NCI-H1694 treated with DMSO at 0.1 percent for 48 hours (cell line): ENCODE data around the gene JAML.

Experiments
- DNase-seq: peaks from one replicate; lab custom pipeline; 2025; lab: John Stamatoyannopoulos, UW

Gene JAML

GRCh38 chr11:118167253-118167652 is 57.6 kb downstream of the JAML start:
- no peak for DNase-seq

DNA sequence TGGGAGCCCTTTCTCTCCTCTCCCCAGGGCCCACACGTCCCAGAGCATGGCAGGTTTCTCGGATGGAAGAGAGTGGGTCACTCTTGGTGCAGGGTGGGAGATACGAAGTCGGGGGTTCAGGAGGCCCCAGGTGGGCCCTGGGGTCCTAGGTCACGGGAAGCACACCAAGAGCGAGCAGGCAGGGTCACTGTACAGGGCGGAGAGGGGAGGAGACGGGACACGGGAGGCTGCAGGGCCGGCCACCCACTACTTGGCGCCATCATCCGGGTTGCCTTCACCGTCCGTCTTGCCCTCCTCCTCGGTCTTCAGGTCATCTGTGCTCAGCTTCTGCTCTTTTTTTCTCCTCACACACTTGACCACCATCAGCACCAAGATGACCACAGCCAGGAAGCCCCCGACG is 58.2 kb downstream of the JAML start:
- DNase-seq: no peak

GRCh38 chr11:118164885-118165284 is 59.9 kb downstream of the JAML start:
- no peak for DNase-seq

DNA sequence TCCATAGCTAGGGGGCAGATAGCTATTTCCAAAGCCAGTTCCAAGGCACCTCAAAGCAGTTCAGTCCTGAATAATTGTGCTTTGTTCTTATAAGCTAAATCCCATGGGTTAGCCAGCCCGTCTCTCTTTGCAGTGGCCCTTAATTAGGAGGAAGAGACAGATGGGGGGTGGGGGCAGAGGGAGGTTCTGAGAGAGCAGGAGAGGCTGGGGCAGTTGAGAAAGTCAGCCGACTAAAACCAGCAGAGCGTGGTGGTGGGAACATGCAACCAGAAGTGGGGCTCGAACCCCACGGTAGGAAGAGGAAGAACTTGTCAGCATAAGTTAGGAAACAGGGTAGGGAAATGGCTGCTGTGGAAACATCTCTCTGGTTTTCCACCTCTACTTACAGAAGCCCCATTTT is 61.3 kb downstream of the JAML start:
- no peak for DNase-seq

- DNase-seq: no peak
Observed at GRCh38 chr11:118162846-118163245, 62.0 kb downstream of the JAML start.

GRCh38 chr11:118161786-118162185 is 63.0 kb downstream of the JAML start:
- no peak for DNase-seq

DNA sequence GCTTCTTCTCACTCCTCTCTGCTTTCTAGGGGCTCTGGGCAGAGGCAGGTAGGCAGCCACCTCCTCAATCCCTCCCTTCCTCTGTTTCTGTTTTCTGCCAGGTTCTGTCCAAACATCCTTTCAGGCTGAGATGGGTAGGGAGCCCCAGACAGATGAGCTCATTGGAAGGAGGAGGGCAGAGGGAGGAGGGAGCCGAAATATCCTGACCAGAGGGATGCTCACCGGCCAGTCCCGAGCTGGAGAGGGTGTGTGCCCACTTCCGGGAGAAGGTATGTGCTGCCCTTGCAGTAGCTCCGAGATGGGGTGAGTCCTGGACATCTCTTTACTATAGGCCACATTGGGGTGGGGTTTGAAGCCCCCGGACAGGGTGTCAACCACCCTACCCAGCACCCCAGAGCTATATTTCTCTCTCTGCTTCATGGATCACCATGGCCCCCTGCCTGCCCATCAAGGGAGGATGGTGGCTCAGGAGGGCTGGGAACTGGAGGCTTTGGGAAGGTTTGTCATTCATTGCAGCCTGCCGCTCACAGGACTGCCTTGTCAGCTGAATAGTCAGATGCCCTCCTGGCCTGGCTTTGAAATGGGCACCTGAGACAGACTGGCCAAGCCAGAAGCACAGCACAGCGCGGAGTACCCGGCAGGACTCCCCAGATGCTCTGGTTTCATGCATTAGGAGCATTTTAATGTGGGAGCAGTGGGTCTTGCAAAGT is 67.5 kb downstream of the JAML start:
- DNase-seq: no peak

GRCh38 chr11:118156531-118157185 is 68.2 kb downstream of the JAML start:
- no peak for DNase-seq

- no peak for DNase-seq
Observed at GRCh38 chr11:118155776-118156530, 68.9 kb downstream of the JAML start.

DNA sequence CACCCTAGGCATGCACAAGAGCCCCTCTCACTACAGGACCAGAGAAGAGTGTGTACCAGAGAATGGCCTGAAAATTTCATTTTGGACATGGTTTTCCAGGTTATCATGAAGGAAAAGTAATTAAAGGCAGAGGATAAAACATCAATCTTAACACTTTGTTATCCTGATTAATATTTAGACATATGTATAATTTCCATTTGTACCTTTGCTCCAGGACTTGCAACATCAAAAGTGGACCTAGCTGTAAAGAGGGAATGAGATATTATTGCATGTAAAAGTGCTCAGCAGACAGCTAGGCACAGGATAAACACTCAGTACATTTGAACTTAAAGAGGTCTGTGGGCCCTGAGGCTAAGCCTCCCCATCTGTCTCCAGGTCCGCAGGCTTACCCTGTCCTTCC is 70.2 kb downstream of the JAML start:
- DNase-seq: no peak

DNA sequence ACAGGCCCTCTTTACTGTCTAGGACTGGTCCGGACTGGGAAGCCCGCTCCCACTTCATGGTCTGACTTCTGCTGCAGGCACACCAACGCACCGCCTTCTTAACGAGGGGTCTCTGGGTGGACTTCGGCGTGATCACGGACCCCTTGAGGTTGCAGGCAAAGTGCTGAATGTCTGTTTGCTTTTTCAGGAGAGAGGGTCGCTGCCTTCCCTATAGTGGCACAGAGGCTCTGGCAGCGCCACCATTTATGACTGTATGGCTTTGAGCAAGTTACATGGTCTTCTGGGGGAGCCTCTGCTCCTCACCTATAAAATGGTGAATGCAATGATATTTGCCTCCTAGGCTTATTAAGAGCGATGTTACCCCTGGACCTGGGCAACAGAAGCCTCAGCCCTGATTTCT is 70.8 kb downstream of the JAML start:
- no peak for DNase-seq

DNA sequence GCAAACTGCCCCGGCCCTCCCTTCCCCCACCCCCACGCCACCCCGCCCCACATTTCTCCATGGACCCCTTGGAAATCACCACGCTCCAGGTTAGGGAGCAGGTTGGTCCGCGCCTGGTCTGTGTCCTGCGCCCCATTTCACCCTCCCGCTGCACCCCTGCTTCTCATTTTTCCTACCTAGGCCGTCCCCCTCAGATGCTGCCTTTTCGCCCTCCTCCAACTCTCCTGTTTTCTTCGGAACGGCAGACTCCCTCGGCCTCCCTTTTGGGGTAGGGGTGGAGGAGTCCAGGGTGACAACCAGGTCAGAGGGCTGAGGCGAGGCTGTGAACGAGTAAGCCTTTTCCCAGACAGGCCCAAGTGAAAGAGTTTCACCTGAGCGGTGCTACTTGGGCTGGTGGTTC is 71.3 kb downstream of the JAML start:
- no peak for DNase-seq

DNA sequence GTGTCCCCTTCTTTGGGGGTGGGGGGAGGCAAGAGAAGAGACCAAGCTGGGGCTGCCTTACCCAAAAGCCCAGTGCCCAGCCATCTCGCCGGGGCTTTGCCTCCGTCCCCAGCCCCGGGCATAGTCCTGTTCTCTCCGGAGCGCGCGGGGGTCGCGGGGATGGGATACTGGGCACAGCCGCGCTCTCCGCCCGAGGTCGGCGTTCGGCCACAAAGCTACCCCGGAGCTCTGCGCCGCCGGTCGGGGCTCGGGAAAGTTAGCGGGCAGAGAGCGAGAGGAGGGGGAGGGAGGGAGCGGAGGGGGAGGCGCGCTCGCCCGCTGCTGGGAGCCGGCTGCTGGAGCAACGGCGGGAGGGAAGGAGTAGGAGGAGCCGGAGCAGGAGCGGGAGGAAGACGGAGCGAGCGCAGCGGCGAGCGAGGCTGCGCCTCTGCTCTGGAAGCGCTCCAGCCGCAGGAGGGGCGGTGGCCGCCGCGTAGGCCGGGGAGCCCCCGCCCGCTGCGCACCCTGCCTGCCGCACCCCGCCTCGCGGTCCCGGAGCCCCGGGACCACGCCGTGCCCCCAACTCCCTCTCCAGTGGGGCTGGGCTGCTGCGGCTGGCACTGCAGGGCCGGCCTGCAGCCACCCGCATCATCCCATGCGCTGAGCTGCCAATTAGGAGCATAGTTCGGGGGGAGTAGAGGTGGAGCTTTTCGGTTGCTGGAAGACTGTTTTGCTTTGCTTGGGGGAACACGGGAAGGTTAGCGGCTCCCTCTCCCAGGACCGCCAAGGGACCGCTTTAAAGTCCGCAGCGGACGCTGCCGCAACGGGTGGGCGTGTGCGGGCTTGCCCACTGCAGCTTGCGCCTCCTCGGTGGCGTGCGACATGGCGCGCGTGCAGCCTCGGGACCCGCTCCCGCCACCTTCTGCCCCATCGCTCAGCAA is 72.0 kb downstream of the JAML start, which contains the start of gene SCN4B:
SCN4B (minus strand) TSS at position 272 of the 920 bp plus-strand sequence; CDS start at position 122, 150 bp downstream.
- DNase-seq: peak; percentile 3

- DNase-seq: no peak
Observed at GRCh38 chr11:118152020-118152551, 72.7 kb downstream of the JAML start.

DNA sequence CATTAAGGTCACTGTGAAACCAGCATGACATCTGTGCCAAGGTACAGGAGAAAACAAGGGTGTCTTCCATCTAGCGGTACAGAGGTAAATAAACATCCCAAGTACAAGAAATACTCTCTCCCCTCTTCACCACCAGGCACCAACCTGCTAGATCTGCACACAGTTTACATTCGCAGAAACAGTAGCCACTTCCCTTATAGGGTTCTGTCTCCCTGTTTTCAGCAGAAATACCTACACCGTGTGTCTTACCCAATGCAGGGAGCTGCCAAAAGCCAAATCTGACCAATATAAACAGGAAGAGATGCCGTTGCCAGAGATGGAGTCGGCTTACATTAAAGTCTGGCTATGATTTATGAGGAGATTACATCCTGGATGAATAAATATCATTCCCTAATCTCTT is 73.4 kb downstream of the JAML start:
- DNase-seq: no peak

GRCh38 chr11:118149493-118149892 is 75.3 kb downstream of the JAML start:
- no peak for DNase-seq

DNA sequence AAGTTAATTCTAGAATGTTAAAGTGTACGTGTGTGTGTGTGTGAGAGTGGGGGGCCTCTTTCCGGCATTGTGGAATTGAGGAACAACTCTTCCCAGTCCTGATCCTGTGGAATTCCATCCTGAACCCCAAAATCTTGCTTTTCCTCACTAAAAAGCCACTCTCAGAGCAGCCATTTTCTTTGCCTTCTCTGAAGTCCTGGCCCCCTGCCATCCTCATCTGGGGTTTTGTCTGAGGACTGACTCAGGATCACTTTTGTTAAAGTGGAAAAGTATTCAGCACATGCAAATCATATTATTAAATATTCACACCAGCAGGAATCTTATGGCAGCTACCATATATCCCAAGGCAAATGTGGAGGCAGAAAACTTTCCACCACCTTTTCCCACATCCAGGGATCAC is 76.0 kb downstream of the JAML start:
- DNase-seq: no peak

GRCh38 chr11:118148240-118148639 is 76.6 kb downstream of the JAML start:
- DNase-seq: no peak

DNA sequence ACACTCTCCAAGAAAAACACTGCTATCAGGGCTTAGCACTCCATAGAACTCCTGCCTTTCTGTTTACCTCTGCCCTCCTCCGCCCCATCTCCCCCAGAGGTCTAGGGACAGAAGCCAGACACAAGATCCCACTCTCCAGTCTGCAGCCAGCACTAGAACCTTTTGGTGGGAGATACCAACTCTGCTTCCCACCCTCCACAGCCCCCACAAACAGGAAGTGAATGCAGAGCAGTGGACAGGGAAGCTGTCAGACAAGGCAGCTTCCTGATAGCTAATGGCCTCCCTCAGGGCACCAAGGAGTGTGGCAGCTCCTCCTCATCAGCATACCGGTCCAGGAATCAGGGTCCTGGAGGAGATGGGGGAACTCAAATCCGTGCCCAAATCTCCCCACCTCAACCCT is 77.3 kb downstream of the JAML start:
- no peak for DNase-seq

DNA sequence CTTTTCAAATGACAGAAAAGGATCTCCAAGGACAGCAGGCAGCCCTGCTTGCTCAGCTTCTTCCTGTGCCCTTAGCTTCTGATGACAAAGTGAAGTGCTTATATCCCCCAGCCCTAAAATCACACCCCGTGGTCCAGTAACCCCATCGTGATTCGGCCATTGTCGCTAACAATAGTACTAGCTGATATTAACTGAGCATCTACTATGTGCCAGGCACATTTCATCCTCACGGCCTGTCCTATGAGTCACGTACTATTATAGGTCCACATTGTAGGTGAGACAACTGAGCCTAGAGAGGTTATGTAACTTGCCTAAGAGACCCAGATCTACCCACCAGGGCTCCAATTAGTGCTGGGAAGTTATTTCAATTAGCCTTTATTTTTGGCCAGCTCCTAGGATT is 78.3 kb downstream of the JAML start:
- no peak for DNase-seq
